Activated CD4-positive, alpha-beta T cell treated with anti-CD3 and anti-CD28 coated beads, Interleukin-2, amount 50 U/mL, for 24 hours (primary cell): ENCODE measurements around the gene ZC3H10.
A peak's percentile ranks its signal among the peaks of the same experiment; 100 is the strongest.

Experiments
- DNase-seq, 2 donors: peaks; one replicate each; pipeline ENCODE4 v3.0.0-alpha.2; 2020; ENCODE audit warnings: low read depth in 1 of 2, low spot score in 1 of 2

Gene ZC3H10

DNA sequence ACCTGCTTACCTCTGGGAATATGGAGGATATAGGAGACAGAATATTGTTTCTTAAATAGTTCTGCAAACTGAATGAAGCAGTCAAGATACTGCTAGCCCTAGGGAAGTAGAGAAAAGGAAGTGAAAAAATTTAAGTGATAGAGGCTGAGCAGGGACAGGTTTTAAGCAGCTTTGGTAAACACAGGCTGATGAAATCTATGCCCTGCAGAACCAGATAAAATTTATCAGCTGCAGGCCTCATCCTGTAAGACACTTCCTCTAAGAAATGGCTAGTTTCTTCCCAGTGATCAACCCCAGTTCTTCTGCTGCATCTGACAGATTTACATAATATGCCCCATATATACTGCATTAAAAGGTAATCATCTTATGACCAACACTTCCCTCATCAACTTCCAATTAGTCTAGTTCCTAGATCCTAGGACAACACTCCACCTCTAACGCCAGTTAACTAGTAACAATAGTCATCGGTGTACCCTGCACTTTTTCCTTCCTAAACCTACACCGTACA lies 8.7 kb downstream of the ZC3H10 start:
- no peak for DNase-seq

DNA sequence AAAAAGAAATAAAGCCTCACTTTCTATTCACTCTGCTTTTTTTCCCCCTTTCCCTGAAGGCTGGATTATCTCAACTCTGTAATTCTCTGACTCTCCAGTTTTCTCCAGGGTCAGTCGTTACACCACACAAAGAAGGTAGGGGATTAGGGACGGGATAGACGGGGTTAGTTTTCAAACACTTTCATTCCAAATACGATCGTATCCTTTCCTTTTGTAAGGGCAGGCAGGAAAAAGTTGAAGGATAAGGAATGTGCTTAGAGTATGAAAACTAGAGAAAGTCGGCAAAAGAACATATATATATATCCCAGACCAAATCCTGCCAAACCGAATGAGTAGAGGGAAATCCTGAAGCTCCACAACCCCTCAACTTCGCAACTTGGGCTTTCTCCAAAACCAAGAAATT lies 9.4 kb downstream of the ZC3H10 start:
- DNase-seq, result no peak

DNA sequence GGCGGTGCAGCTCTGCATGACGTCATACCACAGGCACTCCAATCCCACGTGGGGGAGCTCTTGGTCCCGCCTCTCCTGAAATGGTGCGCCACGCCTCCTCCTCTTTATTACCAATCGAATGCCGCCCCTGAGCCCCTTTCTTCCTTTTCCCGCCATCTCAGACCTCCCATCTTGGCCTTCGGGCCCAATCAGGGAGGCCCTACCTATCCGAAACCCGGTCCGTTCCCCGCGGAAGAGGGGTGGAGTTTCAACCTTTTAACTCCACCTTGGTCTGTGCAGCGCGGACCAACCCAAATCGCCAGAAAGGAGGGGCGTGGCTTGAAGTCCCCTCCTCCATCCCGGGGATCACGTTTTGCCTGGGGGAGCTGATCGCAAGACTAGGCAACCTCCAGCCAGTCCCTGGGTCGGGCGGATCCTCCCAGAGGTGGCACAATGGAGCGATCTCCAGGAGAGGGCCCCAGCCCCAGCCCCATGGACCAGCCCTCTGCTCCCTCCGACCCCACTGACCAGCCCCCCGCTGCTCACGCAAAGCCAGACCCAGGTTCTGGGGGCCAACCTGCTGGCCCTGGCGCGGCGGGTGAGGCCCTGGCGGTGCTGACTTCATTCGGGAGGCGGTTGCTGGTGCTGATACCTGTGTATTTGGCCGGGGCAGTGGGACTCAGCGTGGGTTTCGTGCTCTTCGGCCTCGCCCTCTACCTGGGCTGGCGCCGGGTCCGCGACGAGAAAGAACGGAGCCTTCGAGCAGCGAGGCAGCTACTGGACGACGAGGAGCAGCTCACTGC lies 10.0 kb downstream of the ZC3H10 start, which contains the start of gene ESYT1:
Gene ESYT1, plus strand, starts transcription at position 380 of the 782 bp plus-strand sequence. Its CDS starts 53 bp downstream, at position 433.
- DNase-seq, result peak; percentile 82 to 98

DNA sequence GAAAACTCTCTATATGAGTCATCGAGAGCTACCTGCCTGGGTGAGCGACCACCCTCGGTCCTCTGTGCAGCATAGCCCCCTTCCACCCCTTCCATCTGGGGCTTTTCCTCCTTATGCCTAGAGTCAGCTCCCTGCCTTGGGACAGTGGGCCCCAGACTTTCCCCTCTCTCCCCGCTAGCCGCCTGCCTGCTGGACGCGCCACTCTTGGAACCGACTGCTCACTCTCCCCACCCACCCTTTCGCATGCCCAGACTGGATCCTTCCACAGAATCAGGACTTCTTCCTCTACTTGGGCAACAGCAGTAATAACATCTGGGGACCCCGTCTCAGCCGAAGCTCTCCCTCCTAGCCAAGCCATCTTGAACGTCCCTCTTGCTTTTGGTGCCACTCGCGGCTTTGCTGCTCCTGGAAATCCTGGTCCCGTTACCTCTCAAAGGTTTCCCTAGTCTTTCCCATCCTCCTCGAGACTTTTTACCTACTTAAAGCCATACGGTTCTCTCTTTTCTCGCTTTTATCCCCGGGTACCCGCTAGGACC lies 10.7 kb downstream of the ZC3H10 start:
- DNase-seq, result no peak

DNA sequence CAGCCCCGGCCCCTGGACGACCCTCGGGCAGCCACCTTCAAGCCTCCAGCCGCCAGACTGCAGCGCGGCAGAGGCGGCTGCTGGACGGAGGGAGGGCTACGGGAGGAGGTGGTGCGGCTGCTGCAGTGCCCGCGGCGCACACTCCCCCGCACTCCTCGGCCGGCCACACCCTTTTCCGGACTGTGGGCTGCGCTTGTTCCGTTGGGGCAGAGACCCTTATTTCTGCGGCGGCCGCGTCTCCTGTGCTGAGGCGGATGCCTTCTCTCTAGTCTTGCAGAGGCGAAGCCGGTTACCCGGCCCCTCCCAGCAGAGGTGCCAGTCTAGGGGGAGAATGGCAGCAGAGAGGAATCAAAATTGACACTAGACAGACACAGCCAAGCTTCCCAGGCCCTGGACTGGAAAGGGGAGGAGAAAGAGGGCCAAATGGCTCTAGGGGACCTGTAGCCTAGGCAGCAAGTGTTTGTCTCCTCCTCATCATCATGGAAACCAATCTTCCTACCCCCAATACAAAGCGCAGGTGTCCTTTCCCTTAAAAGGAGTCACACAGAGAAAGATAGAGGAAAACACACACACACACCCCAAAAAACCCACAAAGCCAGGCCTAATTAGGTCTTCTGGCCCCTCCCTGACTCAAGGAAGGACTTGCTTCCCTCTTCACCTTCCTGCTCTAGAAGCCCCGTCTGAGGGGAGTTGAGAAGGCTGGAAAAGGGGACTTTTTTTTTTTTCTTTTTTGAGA lies 11.3 kb downstream of the ZC3H10 start:
- DNase-seq, result peak in 1 of 2 donors; percentile 41

DNA sequence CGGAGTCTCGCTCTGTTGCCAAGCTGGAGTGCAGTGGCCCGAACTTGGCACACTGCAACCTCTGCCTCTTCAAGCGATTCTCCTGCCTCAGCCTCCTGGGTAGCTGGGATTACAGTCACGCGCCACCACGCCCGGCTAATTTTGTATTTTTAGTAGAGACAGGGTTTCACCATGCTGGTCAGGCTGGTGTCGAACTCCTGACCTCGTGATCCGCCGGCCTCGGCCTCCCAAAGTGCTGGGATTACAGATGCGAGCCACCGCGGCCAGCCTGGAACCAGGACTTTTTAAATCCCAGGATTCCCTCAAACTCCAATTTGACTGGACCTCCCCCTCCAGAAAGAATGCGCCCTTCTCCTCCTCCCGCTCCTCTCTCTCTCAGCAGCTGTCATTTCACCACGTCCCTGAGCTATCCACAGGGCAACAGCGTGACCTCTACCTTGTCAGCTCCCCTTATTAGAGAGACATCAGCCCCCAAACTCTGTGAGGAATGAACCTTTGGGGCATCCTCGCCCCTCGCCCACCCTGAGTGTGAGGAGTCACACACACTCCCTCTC lies 12.0 kb downstream of the ZC3H10 start:
- DNase-seq, result no peak

DNA sequence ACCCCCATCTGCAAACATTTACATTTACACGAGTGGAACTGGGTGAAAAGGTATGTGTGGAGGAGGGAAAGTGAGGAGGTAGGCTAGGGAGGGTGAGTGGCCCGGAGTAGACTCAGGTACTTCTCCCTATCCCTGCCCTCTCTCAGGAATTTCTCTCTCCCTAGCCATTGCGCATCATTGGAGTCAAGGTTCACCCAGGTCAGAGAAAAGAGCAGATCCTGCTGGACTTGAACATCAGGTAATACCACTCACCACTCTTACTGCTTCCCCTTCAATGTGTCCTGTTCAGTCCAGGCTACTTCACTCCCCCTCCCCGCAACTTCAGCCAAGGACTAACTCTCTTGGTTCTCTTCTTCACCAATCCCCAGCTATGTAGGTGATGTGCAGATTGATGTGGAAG lies 12.8 kb downstream of the ZC3H10 start:
- DNase-seq, result no peak

DNA sequence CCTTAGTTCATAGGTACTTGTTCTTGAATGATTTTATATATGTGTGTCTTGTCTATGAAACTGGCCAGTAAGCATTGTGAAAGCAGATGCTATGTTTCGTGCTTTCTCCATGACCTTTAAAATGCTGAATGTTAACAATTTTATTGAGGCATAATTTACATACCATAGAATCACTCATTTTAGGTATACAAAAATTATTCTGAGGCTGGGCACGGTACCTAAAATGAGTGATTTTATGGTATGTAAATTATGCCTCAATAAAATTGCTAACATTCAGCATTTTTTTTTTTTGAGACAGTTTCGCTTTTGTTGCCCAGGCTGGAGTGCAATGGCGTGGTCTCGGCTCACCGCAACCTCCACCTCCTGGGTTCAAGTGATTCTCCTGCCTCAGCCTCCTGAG lies 16.8 kb downstream of the ZC3H10 start:
- no peak for DNase-seq

DNA sequence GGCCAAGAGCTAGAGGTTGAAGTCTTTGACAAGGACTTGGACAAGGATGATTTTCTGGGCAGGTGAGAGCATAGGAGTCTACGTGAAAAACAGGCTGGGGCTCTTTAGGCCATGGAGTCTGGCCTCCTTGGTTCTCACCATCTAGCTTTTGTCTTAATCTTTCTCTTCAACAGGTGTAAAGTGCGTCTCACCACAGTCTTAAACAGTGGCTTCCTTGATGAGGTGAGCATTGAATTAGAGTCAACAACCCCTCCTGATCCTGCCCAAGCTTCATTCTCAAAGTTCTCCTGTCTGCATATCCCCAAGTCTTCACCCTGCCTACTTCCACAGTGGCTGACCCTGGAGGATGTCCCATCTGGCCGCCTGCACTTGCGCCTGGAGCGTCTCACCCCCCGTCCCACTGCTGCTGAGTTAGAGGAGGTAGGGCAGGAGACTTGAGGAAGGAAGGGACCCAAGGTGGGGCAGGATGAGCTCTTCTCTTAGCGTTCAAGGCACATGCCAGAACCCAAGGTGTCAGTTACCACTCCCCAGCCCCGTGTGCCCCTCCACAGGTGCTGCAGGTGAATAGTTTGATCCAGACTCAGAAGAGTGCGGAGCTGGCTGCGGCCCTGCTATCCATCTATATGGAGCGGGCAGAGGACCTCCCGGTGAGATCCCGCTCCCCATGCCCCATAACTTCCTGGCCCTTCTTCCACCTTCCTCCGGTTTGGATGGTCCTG lies 19.9 kb downstream of the ZC3H10 start:
- DNase-seq, result no peak

DNA sequence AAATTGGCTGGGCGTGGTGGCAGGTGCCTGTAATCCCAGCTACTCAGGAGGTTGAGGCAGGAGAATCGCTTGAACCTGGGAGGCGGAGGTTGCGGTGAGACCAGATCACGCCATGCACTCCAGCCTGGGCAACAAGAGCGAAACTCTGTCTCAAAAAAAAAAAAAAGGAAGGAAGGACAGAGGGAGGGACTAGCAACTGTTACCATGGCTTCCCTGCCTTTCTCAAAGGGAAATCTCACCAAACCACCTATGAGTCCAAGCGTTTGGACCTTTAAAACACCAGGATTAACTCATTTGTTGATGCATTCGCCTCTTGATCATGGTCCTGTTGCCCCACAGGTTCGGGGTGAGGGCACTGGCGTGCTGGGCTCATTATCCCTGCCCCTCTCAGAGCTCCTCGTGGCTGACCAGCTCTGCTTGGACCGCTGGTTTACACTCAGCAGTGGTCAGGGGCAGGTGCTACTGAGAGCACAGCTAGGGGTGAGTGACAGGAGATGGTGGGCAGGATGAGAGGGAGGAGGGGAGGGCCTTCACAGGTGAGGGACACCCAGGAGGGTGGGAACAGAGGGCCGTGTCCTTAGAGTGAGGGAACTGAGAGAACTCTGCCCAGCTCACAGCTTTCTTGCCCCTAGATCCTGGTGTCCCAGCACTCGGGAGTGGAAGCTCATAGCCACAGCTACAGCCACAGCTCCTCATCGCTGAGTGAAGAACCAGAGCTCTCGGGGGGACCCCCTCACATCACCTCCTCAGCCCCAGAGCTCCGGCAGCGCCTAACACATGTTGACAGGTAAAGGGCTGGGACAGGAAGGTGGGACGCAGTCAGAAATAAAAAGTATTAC lies 24.1 kb downstream of the ZC3H10 start:
- DNase-seq, result no peak

DNA sequence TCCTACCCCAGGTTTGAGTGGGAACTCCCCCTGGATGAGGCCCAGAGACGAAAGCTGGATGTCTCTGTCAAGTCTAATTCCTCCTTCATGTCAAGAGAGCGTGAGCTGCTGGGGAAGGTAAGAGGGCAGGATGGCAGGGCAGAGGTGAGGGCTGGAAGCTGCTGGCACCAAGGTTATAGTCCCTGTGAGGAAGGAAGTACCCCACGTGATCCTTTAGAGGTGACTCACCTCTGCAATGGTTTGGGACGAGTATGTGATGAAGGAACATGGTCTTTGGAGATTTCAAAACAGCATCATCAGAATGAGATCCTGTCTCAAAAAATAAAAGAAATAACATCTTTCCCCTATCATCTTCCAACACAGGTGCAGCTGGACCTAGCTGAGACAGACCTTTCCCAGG lies 25.2 kb downstream of the ZC3H10 start:
- no peak for DNase-seq

DNA sequence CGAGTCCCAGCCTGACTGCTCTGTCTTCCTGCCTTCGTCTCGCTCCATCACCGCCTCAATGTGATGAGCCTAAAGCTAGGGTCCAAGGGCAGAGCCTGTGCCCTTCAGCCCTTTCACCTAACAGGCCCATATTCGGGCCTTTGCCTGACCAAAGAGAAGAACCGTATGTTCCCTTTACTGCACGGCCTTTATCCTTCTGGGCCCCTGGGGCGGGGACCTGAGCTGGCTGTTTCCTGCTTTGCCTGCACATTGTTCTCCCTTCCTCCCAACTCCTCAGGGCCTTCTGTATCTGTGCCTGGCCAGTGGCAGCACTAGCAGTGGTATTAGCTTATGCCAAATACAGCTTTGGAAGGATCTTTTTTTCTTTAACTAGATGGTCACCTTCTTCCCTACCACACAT lies 25.8 kb downstream of the ZC3H10 start:
- no peak for DNase-seq

DNA sequence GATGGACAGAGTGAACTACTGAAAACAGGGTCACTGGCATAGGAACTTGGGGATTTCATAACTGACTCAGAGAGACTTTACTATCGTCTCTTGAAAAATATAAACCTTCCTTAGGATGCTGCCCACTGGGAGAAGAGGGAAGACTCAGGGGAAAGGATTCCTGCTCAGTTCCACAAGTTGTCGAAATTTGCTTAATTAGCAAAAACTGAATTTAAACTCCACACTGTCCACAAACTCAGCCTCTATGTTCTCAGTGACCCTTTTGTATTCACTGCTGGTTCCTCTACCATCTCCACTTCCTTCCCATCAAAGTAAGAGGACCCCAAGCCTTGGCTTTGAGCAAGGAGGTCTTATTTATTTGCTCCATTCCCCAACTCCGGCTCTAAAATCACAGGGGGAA lies 27.2 kb downstream of the ZC3H10 start:
- DNase-seq, result no peak

DNA sequence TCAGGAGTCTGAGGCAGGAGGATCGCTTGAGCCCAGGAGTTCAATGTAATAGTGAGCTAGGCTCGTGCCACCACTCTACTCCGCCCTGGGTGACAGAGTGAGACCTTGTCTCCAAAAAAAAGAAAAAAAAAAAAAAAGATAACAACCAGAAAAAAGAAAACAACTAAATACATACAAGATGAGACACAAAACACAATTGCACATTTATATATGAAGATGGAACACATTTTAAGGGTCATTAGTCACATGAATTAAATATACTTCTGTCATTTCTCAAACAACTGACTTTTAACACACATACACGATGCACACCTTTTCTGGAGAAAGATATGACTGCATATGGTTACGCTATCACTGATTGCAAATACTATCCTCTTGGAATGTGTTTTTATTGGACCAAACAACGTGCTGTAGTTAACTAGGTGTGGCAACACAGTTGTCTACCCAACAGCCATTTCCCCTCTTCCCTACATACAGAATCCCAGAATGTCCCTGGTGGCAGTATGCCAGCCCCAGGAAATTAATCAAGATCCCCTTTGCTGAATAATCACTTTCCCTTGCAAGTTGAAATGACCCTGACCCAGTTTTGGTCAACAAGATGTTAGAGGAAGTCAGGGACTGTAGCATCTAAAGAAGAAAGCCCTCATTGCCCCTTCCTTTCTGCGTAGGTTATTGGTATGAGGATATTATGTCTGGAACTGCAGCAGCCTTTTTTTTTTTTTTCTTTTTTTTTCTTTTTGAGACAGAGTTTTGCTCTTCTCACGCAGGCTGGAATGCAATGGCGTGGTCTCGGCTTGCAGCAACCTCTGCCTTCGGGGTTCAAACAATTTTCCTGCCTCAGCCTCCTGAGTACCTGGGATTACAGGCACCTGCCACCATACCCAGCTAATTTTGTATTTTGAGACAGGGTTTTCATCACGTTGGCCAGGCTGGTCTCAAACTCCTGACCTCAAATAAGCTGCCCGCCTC lies 28.7 kb downstream of the ZC3H10 start:
- no peak for DNase-seq

DNA sequence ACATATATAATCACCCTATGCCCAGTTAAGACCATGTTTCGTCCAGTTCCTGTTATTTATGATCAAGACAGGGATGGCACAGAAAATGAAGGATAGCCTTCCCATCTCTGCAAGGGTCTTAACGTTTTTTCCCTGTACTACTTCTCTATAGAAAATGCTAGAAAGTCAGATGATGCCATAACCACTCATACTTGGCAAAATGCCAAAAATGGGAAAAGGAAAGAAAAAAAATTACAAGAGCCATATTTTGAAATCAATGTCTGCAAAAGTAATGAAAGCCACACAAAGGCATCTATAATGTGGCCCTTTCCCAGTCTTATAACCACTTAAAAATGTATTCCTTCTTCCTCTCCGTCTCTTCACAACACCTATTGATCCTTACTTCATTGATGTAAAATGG lies 32.5 kb downstream of the ZC3H10 start:
- no peak for DNase-seq

DNA sequence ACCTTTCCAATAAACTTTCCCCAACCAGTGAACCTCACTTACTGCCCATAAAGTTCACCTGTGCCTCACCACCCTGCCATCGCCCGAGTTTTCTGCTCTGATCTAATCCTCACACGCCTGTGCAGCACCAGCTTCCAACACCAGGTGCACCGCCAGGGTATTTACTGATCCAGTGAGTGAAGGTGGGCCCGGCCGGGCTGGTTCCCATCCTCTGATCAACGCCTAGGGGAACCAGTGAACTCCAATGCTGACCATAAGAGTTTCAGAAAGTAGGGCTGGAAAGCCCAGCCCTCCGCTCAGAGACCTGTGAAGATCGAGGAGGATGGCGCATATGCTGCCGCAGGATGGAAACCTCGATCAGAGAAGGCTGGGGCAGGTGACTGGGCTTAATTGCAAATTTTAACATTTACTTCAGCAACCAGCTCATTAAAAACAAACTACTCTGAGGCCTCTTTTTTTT lies 33.6 kb downstream of the ZC3H10 start:
- DNase-seq, result peak; percentile 53 to 57

DNA sequence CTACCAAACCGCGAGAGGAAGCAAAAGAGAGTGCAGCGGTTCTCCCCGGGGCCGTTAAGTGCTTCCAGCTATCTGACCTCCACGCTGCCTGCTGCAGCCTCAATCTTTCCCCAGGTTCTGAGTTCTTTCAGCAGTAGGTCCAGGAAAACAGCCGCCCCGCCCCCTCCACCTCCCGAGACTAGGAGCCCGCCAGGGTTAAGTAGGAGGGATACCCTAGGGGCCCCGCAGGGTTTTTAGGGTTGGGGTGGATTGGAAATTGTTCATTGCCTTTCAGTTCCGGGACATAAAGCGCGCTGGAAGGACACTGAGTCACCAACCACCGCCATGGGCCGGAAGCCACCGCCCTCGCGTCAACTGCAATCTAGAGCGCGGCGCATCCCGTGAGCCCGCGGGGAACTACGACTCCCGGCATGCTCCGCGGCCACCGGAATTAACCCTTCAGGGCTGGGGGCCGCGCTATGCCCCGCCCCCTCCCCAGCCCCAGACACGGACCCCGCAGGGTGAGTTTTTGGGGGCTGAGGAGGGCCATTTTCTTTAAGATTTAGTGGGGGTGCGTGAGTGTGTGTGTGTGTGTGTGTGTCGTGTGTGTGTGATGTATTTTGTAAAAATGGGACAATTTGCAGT lies 34.2 kb downstream of the ZC3H10 start, which contains the start of gene MYL6B:
Gene MYL6B, plus strand, starts transcription at position 456 of the 624 bp plus-strand sequence. CDS start 1,332 bp downstream, outside the sequence.
- DNase-seq, result peak; percentile 85 to 93
